ENCODE measurements around the gene CRABP2.

CRABP2 gene

GRCh38 chr1:156689953-156690674, 15.3 kb downstream of the CRABP2 start:
- DNase-seq (ENCODE audit: low read depth): no peak

DNA sequence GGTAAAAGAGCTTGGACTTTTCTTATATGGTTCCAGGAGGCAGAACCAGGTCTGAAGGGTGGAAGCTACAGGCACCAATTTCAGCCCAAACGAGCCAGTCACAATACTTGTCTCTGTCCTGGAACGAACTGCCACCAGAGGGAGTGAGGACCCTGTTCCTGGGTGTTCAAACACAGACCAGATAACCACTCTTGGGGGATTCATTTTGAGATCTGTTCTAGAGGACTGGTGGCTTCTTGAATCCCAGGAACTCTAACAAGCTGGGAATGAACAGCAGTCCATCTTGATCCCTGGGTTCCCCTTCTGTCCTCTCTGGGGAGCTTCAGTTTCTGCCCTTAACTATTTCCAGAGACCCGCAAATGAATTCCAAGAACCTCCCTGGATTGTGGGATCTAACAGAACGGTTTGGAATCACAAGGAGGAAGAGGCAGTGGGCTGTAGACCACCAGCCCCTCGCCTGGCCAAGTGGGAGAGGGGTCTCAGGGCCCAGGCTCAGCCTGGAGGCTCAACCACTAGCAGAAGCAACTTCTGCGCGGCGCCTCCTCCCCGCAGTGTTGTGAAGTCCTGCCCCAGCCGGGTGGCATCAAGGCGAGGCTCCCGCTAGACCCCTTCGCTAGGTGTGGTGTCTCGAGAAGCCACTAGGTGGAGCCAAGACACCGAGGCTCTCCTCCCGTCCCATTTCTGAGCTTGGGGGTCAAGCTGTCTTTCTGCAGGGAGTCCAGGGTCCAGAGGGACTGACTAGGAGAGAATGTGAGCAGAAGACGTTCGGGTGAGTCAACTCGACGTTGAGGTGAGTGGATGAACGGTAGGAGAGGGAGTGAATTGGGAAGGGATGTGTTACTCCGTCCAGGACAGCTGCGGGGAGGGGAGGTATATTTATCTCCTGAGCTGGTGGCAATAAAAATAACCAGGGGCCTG, 16.1 kb downstream of the CRABP2 start:
- peak; percentile 49 for DNase-seq (ENCODE audit: low read depth)

GRCh38 chr1:156684227-156684782, 21.1 kb downstream of the CRABP2 start:
- DNase-seq (ENCODE audit: low read depth): no peak

DNA sequence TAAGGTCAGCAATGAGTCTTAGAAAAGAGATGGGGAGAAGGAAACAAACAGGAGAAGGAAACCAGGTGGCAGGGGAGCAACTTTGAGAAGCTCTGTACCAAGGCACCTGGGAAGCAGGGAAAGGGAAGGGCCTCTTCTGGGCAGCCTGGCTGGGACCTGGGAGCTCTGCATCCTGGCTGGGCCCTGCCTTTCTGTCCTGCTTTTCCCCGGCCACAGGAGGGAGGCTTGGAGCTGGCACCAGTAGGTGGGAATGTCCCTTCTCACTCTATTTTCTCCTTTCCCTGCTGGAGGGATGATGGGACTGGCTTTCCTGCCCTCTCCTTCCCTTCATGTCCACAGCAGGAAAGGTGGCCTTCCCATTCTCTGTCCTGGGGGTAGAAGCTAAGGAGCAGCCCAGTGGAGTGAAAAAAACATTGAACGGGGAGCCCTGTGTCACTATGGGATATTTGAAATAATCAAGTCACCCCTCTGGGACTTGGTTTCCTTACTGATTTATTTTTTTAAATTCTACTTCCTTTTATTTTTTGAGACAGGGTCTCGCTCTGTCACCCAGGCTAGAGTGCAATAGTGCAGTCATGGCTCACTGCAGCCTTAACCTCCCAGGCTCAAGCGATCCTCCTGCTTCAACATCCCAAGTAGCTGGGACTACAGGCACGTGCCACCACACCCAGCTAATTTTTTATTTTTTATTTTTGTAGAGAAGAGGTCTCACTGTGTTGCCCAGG, 23.1 kb downstream of the CRABP2 start:
- no peak for DNase-seq (ENCODE audit: low read depth)

DNA sequence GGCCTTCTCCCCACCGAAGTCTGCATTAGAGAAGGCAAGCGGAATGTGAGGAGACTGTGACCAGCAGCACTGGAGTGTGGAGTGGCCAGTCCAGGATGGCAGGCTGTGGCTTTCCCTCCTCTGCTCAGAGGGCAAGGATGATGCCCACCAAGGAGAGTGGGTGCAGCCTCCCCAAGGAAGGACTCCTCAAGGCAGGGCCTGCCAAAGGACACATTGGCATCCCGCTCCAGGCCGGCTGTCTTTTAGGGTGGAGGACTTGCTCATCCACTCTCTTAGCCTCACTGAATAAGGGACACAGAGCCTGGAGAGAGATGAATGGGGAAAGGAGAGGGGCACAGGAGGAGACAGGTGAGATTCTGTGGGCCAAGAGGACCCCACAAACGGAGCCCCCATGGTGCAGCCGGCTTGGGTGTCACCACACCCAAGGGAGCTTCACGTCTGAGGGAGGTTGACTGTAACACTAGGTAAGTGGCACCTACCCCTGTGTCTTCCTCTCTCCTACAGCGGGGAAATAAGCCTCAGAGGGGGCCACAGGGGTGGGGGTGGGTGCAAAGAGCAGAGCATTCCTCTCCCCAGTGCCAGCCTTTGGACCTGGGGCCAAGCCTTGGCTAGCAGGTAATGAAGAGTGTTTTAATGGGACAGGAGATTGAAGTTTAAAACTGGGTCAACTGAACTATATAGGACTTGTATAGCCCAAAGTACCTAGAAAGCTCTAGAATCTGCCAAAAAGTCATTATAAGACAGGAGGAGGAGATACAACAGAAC, 24.0 kb downstream of the CRABP2 start:
- no peak for DNase-seq (ENCODE audit: low read depth)

GRCh38 chr1:156680056-156680455, 25.3 kb downstream of the CRABP2 start:
- no peak for DNase-seq (ENCODE audit: low read depth)

DNA sequence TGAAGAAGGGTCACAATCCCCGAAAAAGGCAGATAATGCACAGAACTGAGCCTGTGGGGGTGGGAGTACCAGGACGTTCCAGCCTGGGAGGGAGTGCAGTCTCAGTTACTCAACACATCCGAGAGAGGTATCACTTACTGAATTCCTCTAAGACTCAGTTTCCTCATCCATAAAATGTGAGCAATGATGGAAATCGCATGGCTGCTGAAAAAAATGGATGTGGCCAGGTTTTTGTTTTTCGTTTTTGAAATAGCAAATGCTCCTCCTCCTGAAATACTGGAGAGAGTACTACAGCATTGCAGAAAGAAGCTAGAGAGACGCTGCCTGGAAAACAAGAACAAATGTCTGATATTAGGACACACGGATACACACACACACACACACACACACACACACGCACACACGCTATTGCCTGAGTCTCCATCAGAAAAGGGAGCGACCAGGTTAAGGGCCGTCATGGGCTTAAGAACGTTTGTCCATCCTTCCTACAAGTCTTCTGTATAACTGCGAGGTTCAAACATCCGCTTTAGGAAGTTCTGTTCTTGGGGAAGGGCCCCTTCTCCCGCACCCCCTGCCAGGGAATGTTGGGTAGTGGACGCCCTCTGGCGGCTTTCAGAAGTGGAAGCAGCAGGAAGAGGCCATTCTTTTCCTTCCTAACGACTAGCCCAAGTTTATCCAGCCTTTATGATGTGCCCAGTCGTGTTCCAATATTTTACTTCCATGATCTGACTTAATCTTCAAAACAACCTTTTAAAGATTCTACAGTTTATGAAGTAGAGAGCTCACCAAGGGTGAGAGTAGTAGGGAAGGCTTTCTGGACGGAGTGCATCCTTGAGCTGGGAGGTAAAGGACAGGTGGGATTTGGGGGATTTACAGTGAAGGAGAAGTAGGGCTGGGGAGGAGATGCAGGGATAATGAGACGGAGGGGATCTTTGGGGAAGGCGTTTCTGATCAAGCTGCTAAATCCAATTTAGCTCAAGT, 27.5 kb downstream of the CRABP2 start:
- no peak for DNase-seq (ENCODE audit: low read depth)

DNA sequence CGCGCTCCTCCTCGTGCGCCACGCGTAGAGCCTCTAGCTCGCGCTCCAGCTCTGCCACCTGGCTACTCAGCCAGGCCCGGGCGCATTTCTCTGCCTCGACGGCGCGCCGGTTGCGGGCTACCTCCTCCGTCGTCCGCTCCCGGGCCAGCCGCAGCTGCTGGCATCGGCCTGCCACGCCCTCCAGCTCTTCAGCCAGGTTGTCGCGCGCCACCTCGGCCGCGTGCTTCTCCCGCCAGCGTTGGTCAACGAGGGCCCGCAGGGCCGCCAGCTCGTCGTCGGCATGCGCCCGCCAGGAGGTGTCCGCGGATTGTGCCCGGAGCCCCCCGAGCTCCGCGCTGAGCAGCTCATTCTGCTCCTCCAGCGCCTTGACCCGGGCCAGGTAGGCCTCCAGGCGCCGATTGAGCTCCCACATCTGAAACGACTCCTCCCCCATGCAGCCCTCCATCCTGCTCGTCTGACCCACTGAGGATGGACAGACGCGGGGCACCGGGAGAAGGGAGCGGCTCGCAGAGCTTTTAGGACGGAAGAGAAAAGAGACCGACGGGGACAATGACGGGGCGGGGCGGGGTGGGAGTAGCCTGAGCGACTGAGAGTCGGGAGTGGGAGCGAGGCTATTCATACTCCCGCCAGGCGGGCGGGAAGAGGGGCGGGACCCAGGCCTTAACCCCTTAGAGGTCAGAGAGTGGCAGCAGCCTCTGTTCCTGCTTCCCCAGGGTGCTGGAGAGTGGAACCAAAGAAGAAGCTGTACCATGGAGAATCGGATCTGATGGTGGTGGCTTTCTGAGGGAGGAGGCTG, 28.4 kb downstream of the CRABP2 start, which contains the start of gene NES:
TSS of gene NES (minus strand) at position 588 of the 796 bp plus-strand sequence. CDS start at position 445, 143 bp downstream.
- no peak for DNase-seq (ENCODE audit: low read depth)

DNA sequence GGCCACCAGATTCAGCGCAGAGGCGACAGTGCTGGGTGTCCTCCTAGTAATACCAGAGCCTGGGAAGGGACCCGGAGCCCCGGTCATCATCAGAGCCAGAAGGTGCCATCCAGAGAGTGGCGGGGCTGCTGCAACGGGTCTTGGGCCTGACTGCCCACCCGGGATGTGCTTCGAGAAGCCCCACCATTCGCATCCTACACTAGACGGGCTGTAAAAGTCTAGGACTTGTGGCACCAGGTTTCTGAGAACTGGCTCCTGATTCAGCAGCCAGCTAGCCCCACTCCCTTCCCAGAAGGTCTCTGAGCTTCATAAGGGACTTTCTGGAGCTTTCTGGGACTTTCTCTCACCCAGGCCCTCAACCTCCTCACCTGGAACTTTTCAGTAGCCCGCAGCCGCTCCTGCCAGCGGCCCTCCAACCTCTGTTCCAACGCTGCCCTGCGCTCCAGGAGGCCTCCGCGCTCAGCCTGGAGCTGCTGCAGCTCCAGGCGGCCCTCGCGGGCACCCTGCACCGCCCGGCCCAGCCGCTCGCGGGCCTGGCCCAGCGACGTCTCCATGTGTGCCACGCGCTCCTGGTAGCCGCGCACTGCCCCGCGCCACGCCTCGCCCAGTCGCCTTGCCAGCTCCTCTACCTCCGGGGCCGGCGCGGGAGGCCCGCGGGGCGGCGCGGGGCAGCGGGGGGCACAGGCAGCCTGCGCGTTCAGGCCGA, 29.1 kb downstream of the CRABP2 start:
- no peak for DNase-seq (ENCODE audit: low read depth)

- no peak for DNase-seq (ENCODE audit: low read depth)
Observed at GRCh38 chr1:156675210-156676113, 29.9 kb downstream of the CRABP2 start.

- no peak for DNase-seq (ENCODE audit: low read depth)
Observed at GRCh38 chr1:156673387-156674121, 31.8 kb downstream of the CRABP2 start.

- no peak for DNase-seq (ENCODE audit: low read depth)
Observed at GRCh38 chr1:156671804-156672203, 33.6 kb downstream of the CRABP2 start.

DNA sequence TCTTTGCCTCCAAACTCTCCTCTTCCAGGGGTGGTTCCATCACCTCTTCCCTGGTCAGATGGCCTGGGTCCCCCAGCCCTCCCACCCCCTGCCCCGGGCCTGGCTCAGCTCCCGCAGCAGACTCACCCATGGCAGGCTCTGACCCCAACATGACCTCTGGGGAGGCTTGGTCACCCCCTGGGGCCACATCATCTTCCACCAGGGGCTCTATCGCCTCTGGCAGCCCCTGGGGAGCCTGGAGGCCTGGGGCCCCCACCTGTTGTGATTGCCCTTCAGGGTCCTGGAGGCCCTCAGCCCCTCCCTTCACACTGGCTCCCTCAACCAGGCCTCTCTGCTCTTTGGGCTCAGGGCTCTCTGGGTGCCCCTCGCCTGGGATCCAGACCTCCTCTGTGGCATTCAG, 34.6 kb downstream of the CRABP2 start:
- no peak for DNase-seq (ENCODE audit: low read depth)

- DNase-seq (ENCODE audit: low read depth): no peak
Observed at GRCh38 chr1:156670359-156670758, 35.0 kb downstream of the CRABP2 start.

DNA sequence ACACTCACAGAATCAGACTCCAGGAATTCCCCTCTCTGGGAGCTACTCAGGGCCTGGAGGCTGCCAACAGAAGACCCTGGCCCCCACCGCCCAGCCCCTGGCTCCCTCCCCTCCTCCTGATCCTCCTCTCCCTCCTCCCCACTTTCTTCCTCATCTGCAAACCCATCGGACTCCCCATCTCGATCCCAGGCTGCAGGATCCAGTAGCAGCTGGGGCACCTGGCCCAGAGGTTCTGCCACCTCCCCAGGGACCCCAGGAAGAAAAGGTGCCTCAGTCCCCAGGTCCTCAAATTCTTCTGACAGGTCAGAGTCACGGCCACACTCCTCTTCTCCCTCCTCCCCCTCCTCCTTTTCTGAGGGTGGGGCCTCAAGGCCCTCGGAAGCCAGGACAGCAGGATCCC, 35.6 kb downstream of the CRABP2 start:
- no peak for DNase-seq (ENCODE audit: low read depth)

- DNase-seq (ENCODE audit: low read depth): no peak
Observed at GRCh38 chr1:156668801-156669637, 36.4 kb downstream of the CRABP2 start.
